Activated naive CD8-positive, alpha-beta T cell (primary cell): ENCODE results near the gene ADAM30.

Source experiments
- H3K27ac Mint-ChIP-seq: one replicate; pipeline ENCODE4 v1.8.0; 2021; ENCODE audit warnings: mixed read lengths
- H3K27me3 Mint-ChIP-seq: one replicate; pipeline ENCODE4 v1.8.0; 2021; ENCODE audit warnings: mixed read lengths
- H3K36me3 Mint-ChIP-seq: one replicate; pipeline ENCODE4 v1.8.0; 2021; ENCODE audit warnings: mixed read lengths
- H3K4me1 Mint-ChIP-seq: one replicate; pipeline ENCODE4 v1.8.0; 2021; ENCODE audit warnings: low read depth, mixed read lengths
- H3K4me3 Mint-ChIP-seq: one replicate; pipeline ENCODE4 v1.8.0; 2021; ENCODE audit warnings: mild to moderate bottlenecking, mixed read lengths
- H3K9me3 Mint-ChIP-seq: one replicate; pipeline ENCODE4 v1.8.0; 2021; ENCODE audit warnings: low read depth, mixed read lengths

Gene ADAM30

GRCh38 chr1:119896303-119896702 lies at the start of gene ADAM30:
Gene ADAM30, minus strand, starts transcription at chr1:119896515. Its CDS starts 179 bp downstream, at chr1:119896336.
- no peak within 1 kb of the TSS for H3K27ac Mint-ChIP-seq
- H3K4me3 Mint-ChIP-seq: no peak within 1 kb of the TSS
- no peaks in the 10 kb centered on the region for H3K36me3 Mint-ChIP-seq
- peaks cover 8% of the 10 kb centered on the region for H3K4me1 Mint-ChIP-seq
- no peaks in the 10 kb centered on the region for H3K9me3 Mint-ChIP-seq
- peaks cover 6% of the 10 kb centered on the region for H3K27me3 Mint-ChIP-seq

- no peak overlapping the region for H3K4me3 Mint-ChIP-seq
- H3K4me1 Mint-ChIP-seq: peaks cover 14% of the 10 kb centered on the region
- peaks cover 15% of the 10 kb centered on the region for H3K36me3 Mint-ChIP-seq
- H3K27ac Mint-ChIP-seq: no peak overlapping the region
- no peaks in the 10 kb centered on the region for H3K9me3 Mint-ChIP-seq
- H3K27me3 Mint-ChIP-seq: no peaks in the 10 kb centered on the region
Observed at GRCh38 chr1:119943216-119943615, 46.9 kb upstream of the ADAM30 start.

- Mint-ChIP-seq H3K4me1 (peaks cover 14% of the 10 kb centered on the region), H3K9me3 (no peaks in the 10 kb centered on the region), H3K4me3 (no peak overlapping the region), H3K27ac (no peak overlapping the region), H3K36me3 (peaks cover 23% of the 10 kb centered on the region), H3K27me3 (no peaks in the 10 kb centered on the region)
Observed at GRCh38 chr1:119941392-119941791, 45.1 kb upstream of the ADAM30 start.

- H3K27me3 Mint-ChIP-seq: no peaks in the 10 kb centered on the region
- H3K4me1 Mint-ChIP-seq: peaks cover 14% of the 10 kb centered on the region
- H3K4me3 Mint-ChIP-seq: no peak overlapping the region
- no peak overlapping the region for H3K27ac Mint-ChIP-seq
- no peaks in the 10 kb centered on the region for H3K9me3 Mint-ChIP-seq
- H3K36me3 Mint-ChIP-seq: peaks cover 28% of the 10 kb centered on the region
Observed at GRCh38 chr1:119940697-119941096, 44.4 kb upstream of the ADAM30 start.

DNA sequence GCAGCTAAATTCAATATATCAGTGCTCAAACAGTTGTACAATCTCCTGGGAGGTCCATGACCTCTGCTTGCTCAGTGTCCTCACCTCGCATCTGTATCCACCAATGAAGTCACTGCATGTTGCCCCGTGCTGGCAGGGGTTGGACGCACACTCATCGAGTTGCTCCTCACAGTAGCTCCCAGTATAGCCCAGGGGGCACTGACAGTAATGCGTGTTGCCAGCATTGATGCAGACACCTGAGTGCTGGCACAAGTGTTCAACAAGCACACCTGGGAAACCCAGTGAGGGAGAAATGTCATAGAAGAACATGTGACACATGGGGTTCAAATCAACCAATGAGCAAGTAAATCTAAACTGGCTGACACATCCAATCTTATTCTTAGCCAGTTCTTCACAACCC lies 40.9 kb upstream of the ADAM30 start:
- H3K4me1 Mint-ChIP-seq: peaks cover 14% of the 10 kb centered on the region
- H3K36me3 Mint-ChIP-seq: peaks cover 57% of the 10 kb centered on the region
- no peak overlapping the region for H3K27ac Mint-ChIP-seq
- no peaks in the 10 kb centered on the region for H3K9me3 Mint-ChIP-seq
- no peaks in the 10 kb centered on the region for H3K27me3 Mint-ChIP-seq
- no peak overlapping the region for H3K4me3 Mint-ChIP-seq

DNA sequence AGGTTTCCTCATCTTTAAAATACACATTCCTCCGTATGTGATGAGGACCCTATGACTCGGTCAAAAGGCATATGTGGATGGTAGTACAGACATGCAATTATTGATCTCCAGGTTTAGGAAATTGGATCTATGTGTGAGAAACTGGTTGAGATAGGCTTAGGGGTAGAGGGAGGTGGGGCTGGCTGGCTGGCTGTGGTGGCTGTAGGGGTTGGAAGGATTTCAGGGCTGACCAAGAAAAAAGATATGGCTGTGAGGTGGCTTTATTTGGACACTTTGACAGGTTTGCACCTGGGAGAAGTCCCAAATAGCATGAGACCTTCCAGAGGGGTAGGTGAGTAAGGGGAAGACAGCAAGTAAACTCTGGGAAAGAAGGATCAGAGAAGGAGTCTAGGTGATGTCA lies 39.6 kb upstream of the ADAM30 start:
- Mint-ChIP-seq H3K27me3 (no peaks in the 10 kb centered on the region), H3K4me1 (peaks cover 5% of the 10 kb centered on the region), H3K4me3 (no peak overlapping the region), H3K36me3 (peaks cover 53% of the 10 kb centered on the region), H3K27ac (no peak overlapping the region), H3K9me3 (no peaks in the 10 kb centered on the region)

DNA sequence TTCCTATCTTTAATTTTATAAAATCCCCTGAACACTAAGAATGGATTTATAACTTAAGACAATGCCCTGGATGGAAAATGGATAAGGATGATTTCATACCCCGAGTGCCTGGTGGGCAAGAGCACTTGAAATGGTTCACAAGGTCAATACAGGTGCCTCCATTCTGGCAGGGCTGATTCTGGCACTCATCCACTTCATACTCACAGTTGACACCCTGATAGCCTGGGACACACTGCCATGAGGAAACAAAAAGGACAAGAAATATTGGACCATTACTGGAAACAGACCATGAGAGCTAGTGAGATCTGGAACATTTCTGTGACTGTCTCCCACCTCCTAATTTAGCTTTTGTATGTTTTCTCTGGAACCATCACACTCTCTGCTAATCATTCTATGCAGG lies 39.1 kb upstream of the ADAM30 start:
- Mint-ChIP-seq H3K36me3 (peaks cover 50% of the 10 kb centered on the region), H3K9me3 (no peaks in the 10 kb centered on the region), H3K4me3 (no peak overlapping the region), H3K27me3 (no peaks in the 10 kb centered on the region), H3K27ac (no peak overlapping the region), H3K4me1 (peaks cover 2% of the 10 kb centered on the region)

GRCh38 chr1:119933397-119933796 lies 37.1 kb upstream of the ADAM30 start:
- peaks cover 48% of the 10 kb centered on the region for H3K36me3 Mint-ChIP-seq
- no peak overlapping the region for H3K4me3 Mint-ChIP-seq
- H3K4me1 Mint-ChIP-seq: no peaks in the 10 kb centered on the region
- H3K27ac Mint-ChIP-seq: no peak overlapping the region
- no peaks in the 10 kb centered on the region for H3K9me3 Mint-ChIP-seq
- no peaks in the 10 kb centered on the region for H3K27me3 Mint-ChIP-seq

- no peaks in the 10 kb centered on the region for H3K4me1 Mint-ChIP-seq
- no peak overlapping the region for H3K27ac Mint-ChIP-seq
- H3K9me3 Mint-ChIP-seq: no peaks in the 10 kb centered on the region
- H3K36me3 Mint-ChIP-seq: peaks cover 28% of the 10 kb centered on the region
- H3K27me3 Mint-ChIP-seq: no peaks in the 10 kb centered on the region
- no peak overlapping the region for H3K4me3 Mint-ChIP-seq
Observed at GRCh38 chr1:119929643-119930315, 33.5 kb upstream of the ADAM30 start.

GRCh38 chr1:119926553-119926952 lies 30.2 kb upstream of the ADAM30 start:
- Mint-ChIP-seq H3K27ac (no peak overlapping the region), H3K4me3 (no peak overlapping the region), H3K27me3 (no peaks in the 10 kb centered on the region), H3K4me1 (no peaks in the 10 kb centered on the region), H3K36me3 (peaks cover 15% of the 10 kb centered on the region), H3K9me3 (no peaks in the 10 kb centered on the region)

- peaks cover 18% of the 10 kb centered on the region for H3K36me3 Mint-ChIP-seq
- H3K27ac Mint-ChIP-seq: no peak overlapping the region
- no peaks in the 10 kb centered on the region for H3K27me3 Mint-ChIP-seq
- H3K4me3 Mint-ChIP-seq: no peak overlapping the region
- no peaks in the 10 kb centered on the region for H3K9me3 Mint-ChIP-seq
- no peaks in the 10 kb centered on the region for H3K4me1 Mint-ChIP-seq
Observed at GRCh38 chr1:119924948-119925898, 28.9 kb upstream of the ADAM30 start.

- H3K27ac Mint-ChIP-seq: no peak overlapping the region
- H3K4me3 Mint-ChIP-seq: no peak overlapping the region
- H3K36me3 Mint-ChIP-seq: peaks cover 19% of the 10 kb centered on the region
Observed at GRCh38 chr1:119920104-119920968, 24.0 kb upstream of the ADAM30 start.

DNA sequence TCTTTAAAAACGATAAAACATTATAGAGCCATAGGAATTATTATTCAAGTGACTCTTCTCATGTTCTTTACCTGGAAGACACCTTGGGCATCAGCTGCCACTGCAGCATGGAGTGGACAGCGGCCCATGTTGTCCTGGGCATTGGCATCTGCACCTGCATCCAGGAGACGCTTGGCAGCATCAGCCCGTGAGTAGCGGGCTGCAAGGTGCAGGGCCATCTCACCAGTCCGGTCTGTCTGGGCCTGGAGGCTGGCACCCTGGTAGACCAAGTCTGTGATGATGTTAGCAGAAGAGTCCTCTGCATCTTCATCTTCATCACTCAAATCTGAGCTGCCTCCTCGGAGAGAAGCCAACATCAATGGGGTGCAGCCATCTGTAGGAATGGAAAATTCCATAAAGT lies 22.9 kb upstream of the ADAM30 start:
- peaks cover 22% of the 10 kb centered on the region for H3K36me3 Mint-ChIP-seq
- H3K9me3 Mint-ChIP-seq: no peaks in the 10 kb centered on the region
- H3K27me3 Mint-ChIP-seq: no peaks in the 10 kb centered on the region
- no peaks in the 10 kb centered on the region for H3K4me1 Mint-ChIP-seq
- H3K27ac Mint-ChIP-seq: no peak overlapping the region
- no peak overlapping the region for H3K4me3 Mint-ChIP-seq

More at GRCh38 chr1:119920104-119920968, 24.0 kb upstream of the ADAM30 start:
- H3K27me3 Mint-ChIP-seq: no peaks in the 10 kb centered on the region
- no peaks in the 10 kb centered on the region for H3K9me3 Mint-ChIP-seq
- H3K4me1 Mint-ChIP-seq: no peaks in the 10 kb centered on the region

GRCh38 chr1:119918301-119918700 lies 22.0 kb upstream of the ADAM30 start:
- Mint-ChIP-seq H3K27ac (no peak overlapping the region), H3K4me1 (no peaks in the 10 kb centered on the region), H3K4me3 (no peak overlapping the region), H3K27me3 (no peaks in the 10 kb centered on the region), H3K36me3 (peaks cover 26% of the 10 kb centered on the region), H3K9me3 (no peaks in the 10 kb centered on the region)
